ENCODE data around the gene SLC38A8.
A peak's percentile ranks its signal among the peaks of the same experiment; 100 is the strongest.

Gene SLC38A8

DNA sequence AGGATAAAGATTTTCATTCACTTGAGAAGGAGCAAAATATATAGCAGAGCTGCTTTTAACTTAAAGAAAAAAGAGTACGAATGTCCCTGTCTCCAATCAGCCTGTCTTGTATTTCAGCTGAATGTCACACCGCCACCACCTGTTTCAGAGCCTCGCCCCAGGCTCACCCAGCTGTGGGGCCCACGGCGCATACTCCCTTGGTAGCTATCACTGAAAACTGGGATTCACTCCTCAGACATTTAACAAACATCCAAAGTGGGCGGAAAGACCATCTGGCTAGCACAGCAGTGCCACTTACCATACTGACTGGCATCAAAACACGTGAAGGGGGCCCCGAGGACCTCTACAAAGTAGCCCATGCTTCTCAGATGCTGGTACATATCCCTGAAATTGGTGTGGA is 25.4 kb upstream of the SLC38A8 start:
- ATAC-seq, result no peak

DNA sequence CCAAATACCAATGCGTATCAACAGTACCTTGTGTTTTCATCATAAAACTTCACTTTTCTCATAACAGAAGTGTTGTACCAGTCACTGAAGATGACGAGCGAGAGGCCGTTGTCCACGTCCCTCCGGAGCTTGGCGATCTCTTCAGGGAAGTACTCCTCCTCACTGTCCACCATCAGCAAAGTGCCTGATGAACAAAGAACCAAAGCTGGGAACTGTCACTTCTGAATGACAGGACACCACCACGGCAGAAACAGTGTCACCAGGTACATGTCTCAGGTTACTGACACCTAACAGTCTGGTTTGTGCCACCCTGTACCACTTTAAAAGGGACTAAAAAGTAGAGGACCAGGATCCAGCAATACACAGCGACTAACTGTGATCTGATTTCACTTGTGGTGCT is 25.0 kb upstream of the SLC38A8 start:
- ATAC-seq, result no peak

DNA sequence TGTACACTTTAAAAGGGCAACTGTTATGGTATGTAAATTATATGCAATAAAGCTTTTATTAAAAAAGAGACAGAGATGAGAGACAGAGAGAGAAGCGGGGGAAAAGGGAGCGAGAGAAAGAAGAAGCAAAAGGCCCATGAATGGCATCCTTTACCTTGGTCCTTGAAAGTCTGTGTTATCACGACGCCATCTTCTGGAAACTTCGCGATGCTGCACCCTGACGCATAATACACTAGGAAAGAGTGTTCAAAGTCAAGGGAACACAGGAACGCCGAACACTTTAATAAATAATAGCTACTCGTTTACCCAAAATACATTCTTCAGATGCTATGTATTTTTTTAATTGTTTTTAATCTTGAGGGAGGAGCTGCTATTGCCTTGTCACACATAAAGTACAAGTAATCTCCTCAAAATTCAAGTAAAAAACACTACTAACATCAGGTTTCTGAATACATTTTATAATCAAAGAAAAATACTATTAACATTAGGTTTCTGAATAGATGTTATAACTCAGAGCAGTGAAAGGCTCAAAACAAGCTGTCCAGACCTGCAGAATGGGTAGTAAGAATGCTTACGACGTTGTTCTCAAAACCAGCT is 23.0 kb upstream of the SLC38A8 start:
- ATAC-seq, result no peak

GRCh38 chr16:84063980-84064379 is 21.4 kb upstream of the SLC38A8 start:
- ATAC-seq, result no peak

DNA sequence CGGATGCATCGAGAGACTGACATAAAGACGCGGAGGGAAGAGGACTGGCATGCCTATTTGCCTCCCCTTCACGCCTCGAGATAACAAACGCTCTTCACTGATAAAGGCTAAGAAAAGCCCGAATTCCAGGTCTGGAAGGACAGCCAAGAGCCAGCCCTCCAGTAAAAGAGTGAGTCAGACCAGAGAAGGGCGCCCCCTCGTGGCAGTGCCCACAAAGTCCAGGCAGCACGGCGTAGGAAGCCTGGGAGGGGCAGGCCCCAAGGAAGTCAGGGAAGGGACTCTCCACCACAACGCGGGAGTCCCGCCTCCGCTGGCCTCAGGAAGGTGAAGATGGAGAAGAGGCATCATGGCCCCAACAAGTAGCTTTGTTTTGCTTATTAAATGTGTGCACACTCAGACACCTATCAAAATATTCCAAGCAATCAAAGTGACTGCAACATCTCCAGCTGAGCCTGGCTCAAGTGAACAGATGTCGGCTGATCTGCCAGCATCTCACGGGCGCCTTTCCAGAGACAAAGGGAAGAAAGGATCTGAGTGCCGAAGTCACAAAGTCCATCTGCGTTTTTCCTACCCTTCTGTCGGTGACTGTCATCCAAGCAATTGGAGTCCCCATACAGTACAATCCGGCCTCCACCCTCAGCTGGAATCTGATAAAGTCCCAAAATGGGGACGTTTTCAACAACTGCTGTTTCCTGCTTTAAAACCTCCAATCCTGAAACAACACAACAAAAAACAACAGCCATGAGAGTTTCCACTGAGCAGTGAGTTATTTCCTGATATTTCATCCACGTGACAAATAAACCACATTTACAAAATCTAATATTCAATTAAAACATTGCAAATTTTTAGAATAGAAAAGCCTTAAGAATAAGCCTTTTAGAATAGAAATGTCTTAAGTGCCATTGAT is 20.4 kb upstream of the SLC38A8 start:
- peak; percentile 80 to 81 for ATAC-seq

GRCh38 chr16:84061236-84061819 is 18.7 kb upstream of the SLC38A8 start:
- ATAC-seq, result no peak

- ATAC-seq, result no peak
Measured at GRCh38 chr16:84059946-84060901, 17.6 kb upstream of the SLC38A8 start.

- ATAC-seq, result no peak
Measured at GRCh38 chr16:84059111-84059510, 16.5 kb upstream of the SLC38A8 start.

GRCh38 chr16:84058664-84059063 is 16.1 kb upstream of the SLC38A8 start:
- no peak for ATAC-seq

DNA sequence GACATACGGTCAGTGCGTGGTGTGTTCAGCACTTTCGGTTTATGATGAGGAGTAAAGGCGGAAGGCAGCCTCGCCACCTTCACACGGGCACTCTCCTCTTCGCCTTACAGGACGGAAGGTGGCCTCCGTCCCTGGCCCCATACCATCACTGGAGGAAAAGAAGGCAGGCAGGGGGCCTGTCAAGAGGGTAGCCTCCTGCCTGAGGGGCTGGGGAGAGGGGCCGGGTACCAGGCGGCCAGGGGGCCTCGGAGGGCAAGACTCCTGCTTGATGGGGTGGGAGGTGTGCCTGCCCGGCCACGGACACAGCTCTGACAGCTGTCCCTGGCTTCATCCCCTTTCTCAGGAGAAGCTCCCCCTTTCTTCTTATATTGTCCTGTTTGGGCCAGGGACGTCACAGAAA is 15.6 kb upstream of the SLC38A8 start:
- no peak for ATAC-seq

GRCh38 chr16:84056933-84057332 is 14.3 kb upstream of the SLC38A8 start:
- ATAC-seq, result no peak

DNA sequence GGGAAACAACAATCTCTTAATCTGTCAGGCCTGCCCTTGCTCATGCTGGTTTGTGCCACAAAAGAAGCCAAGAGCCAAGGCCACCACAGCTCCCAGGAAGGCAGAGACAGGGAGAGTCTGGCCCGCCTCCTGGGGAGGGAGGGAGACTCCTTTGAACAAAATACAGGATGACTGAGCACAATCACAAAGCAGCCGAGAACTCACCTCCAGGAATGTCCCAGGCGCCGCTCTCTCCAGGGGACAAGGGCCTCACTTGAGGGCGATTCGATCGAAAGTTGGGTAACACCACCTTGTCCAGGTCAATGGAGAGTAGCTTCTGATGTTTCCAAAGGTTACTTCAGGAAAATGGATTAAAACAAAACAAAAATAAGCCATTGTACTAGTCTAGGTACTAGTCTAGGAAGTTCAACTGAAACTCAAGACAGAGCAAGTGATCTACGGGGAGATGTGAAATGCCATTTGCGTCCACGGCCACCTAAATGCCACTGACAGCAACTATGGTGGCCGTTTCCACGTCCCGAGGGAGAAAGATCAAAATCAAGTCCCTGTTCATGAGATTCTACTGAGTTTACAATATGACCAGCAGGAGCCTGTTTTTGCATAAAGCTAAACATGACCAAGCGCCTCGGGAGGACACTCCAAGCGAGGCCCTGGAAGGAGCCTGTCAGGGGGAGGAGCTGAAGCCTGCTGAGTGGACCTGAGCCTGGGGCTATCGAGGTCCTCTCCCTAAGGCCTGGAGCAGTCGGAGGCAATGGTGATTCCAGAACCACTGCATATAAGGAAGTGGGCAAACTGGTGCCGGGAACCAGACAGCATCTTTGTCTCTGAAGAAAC is 13.4 kb upstream of the SLC38A8 start:
- ATAC-seq, result no peak

DNA sequence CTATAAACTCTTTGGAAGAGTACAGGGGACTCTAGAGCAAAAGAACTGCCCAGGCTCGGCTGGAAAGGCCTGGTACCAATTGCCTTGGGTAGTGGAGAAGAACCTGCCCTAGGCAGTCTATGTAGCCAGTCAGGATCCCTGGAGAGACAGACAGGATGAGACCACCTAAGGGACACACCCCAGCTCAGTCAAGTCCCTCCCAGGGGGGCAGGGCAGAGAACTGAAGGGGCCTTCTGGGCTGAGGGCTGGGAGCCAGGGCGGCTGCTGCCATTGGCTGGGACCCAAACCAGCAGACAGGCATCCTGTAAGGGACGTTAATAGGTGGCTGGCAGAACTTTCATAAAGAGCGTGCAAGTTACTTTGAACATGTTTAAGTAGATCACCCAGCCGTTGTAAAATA is 12.8 kb upstream of the SLC38A8 start:
- no peak for ATAC-seq

DNA sequence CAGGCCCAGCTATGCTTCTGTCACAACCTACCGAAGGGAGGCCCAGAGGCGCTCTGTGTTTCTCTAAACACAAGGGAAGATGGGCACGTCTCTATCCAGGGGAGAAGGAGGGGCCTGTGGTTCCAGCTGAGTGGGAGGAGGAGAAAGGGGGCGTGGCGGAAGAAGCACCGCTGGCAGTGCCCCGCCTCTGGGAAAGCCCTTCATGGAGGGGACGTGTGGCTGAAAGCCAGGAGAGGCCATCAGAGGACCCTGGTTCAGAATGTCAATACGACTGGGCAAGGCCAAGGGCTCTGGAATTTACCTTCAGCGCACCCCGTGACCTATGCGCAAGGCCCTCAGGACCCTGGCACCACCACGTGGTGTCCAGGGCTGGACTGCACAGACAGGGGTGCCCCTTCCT is 12.3 kb upstream of the SLC38A8 start:
- no peak for ATAC-seq

- ATAC-seq, result no peak
Measured at GRCh38 chr16:84054271-84054670, 11.7 kb upstream of the SLC38A8 start.

DNA sequence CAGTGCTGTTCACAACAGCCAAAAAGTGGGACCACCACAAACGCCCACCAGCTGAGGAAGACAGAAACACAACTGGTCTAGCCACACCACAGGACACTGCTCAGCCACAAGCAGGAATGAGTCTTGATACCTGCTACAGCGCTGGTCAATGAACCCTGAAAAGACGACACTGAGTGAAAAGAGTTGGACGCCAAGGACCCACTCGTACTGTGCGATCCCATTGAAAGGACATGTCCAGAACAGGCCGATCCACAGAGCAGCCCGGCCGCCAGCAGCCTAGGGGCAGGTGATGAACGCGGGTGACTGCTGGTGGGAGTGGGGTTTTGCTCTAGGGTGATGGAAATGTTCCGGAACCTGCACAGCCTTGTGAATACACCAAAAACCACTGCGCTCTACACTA is 10.6 kb upstream of the SLC38A8 start:
- ATAC-seq, result no peak

DNA sequence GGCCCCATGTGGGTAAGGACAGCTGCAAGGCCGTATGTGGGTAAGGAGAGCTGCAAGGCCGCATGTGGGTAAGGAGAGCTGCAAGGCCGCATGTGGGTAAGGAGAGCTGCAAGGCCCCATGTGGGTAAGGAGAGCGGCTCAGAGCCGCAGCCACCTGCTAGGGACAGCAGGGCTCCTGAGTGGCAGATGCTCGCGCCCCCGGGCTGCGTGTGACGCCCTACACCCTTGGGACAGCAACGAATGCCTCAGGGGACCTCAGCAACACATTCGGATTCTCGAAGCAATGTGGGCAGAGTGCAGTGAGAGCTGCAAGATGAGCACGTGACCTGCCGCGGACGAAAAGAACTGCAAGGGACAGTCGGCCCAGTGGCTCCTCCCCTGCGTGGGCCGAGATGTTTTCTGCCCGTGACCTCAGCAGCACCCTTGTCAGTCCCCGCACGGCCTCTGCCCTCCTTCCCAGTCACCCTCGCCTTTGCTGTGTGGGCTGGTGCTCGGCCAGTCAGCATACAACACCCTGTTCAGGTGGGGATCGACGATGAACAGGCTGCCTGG is 9.6 kb upstream of the SLC38A8 start:
- no peak for ATAC-seq

- ATAC-seq, result no peak
Measured at GRCh38 chr16:84050316-84050715, 7.7 kb upstream of the SLC38A8 start.

GRCh38 chr16:84049403-84050060 is 6.9 kb upstream of the SLC38A8 start:
- ATAC-seq, result no peak

DNA sequence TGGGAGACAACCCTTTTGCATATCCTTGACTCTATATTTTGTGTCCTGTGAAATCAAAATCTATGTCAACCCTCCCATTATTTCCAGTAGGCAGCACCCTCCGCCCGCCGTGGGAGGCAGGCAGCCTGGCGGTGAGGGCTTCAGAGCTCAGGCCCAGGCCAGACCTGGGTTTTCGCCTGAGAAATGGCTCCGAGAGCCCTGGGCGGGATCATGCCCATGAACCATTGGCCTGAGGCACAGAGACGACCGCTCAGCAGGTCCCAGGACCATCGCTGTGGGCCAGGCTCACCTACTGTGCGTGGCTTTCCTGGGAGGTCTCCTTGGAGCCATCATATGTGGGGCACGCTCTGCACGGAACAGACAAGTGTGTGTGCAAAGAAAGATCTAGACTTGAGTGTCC is 6.3 kb upstream of the SLC38A8 start:
- no peak for ATAC-seq

DNA sequence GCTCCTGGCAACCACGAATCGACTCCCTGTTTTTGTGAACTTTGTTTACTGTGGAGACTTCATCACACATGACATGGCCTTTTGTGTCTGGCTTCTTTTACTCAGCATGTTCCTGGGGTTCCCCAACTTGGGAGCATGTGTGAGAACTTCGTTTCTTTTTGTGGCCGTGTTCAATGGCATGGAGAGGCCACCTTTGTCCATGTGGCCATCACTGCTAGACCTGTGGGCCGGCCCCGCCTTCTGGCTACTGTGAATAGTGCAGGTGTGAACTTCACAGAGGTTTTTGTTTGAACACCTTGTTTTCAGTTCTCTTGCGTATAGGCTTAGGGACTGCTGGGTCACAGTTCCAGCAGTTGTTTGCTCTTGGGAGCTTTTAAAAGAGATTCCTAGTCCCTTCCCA is 5.7 kb upstream of the SLC38A8 start:
- no peak for ATAC-seq

Data from activated CD4-positive, CD25-positive, alpha-beta regulatory T cell treated with anti-CD3 and anti-CD28 coated beads, Interleukin-2, amount 50 U/mL, for 24 hours (primary cell).